Muscle of back (tissue), 11 donors: ENCODE measurements around the gene TSSC4. TPM values are rescaled to one million over a fixed set of nuclear protein-coding genes. Genes with fewer than 3 reads are reported as not detected.

Source experiments
- DNase-seq, 3 donors: peaks; one replicate each; pipeline versions ENCODE4 v3.0.0 to v3.0.0-alpha.2; 2013
- polyA plus RNA-seq, 10 donors: library from polyadenylated mRNA; unstranded; fragments of 120-200 nt; gene quantifications; one replicate each; pipeline ENCODE4 v1.2.1, GENCODE V29; 2013; ENCODE audit not compliant: insufficient read length in 10 of 10

The TSSC4 gene
- polyA plus RNA-seq, 10 donors, result 16.8 to 25.2 (median 21.1) TPM

GRCh38 chr11:2431395-2431794 lies 30.8 kb downstream of the TSSC4 start:
- DNase-seq, result no peak

GRCh38 chr11:2432171-2432621 lies 31.6 kb downstream of the TSSC4 start:
- no peak for DNase-seq

- DNase-seq, result no peak
These were observed 32.1 kb downstream of the TSSC4 start for GRCh38 chr11:2432628-2433071.

- no peak for DNase-seq
These were observed 32.8 kb downstream of the TSSC4 start for GRCh38 chr11:2433106-2433925.

- DNase-seq, result no peak
These were observed 33.5 kb downstream of the TSSC4 start for GRCh38 chr11:2434008-2434407.

GRCh38 chr11:2434506-2435255 lies 34.1 kb downstream of the TSSC4 start:
- DNase-seq, result no peak

GRCh38 chr11:2435288-2436012 lies 34.9 kb downstream of the TSSC4 start:
- no peak for DNase-seq

GRCh38 chr11:2436013-2436520 lies 35.5 kb downstream of the TSSC4 start:
- DNase-seq, result no peak

- DNase-seq, result no peak
These were observed 36.0 kb downstream of the TSSC4 start for GRCh38 chr11:2436521-2437031.

- no peak for DNase-seq
These were observed 37.0 kb downstream of the TSSC4 start for GRCh38 chr11:2437516-2437915.

- no peak for DNase-seq
These were observed 39.3 kb downstream of the TSSC4 start for GRCh38 chr11:2439820-2440219.

GRCh38 chr11:2440646-2441045 lies 40.1 kb downstream of the TSSC4 start:
- no peak for DNase-seq

GRCh38 chr11:2441171-2441570 lies 40.6 kb downstream of the TSSC4 start:
- no peak for DNase-seq

- no peak for DNase-seq
These were observed 42.0 kb downstream of the TSSC4 start for GRCh38 chr11:2442589-2442988.

- no peak for DNase-seq
These were observed 42.9 kb downstream of the TSSC4 start for GRCh38 chr11:2443406-2443805.

GRCh38 chr11:2443881-2444820 lies 43.6 kb downstream of the TSSC4 start, which contains the start of gene TRPM5:
Gene TRPM5 (minus strand): TSS chr11:2444514. CDS start chr11:2423036, 21,478 bp downstream.
- no peak for DNase-seq

- peak in 1 of 3 donors; percentile 31 for DNase-seq
These were observed 44.5 kb downstream of the TSSC4 start, which contains the start of gene KCNQ1 for GRCh38 chr11:2444821-2445745. Gene KCNQ1 (plus strand): TSS chr11:2445008. CDS start chr11:2445099, 91 bp downstream.

GRCh38 chr11:2445746-2446551 lies 45.4 kb downstream of the TSSC4 start:
- DNase-seq, result no peak
